HepG2 (cell line): ENCODE measurements around the gene PIGV. TPM values are rescaled to one million over a fixed set of nuclear protein-coding genes. Genes with fewer than 3 reads are reported as not detected.

ENCODE experiments used
- ATAC-seq: fragments of 200-7000 bp; cut with Tn5 transposase; 3 replicates; pipeline ENCODE4 v1.9.1; 2020; ENCODE audit warnings: mild to moderate bottlenecking, moderate library complexity
- BruUV-seq: library from RNA; stranded (reverse); fragments of 400-500 nt; replicated peaks from 2 replicates; lab custom pipeline; 2021; lab: Mats Ljungman, UMichigan
- CTCF ChIA-PET: fragments of 300-600 bp; formaldehyde crosslinking; extraction: SDS; loops from one replicate; lab custom pipeline; 2021; ENCODE audit warnings: low total read pairs, inconsistent platforms, low intra/inter-chr PET ratio; lab: Yijun Ruan, JAX
- POLR2A ChIA-PET: fragments of 350-600 bp; sonication (Branson Sonifier 250); formaldehyde crosslinking; loops from one replicate; lab custom pipeline; 2020; ENCODE audit warnings: antibody characterized with exemption, inconsistent platforms; lab: Yijun Ruan, JAX
- DNase-seq: peaks from one replicate; pipeline ENCODE4 v3.0.0-alpha.2; 2015; ENCODE audit warnings: low spot score
- FAIRE-seq: peaks from 3 replicates; lab custom pipeline; 2011; peaks lifted over from hg19 to GRCh38; lab: Jason Lieb, UNC
- H2AFZ ChIP-seq: one replicate; pipeline ENCODE4 v1.6.1; 2011; ENCODE audit warnings: low read length, inconsistent platforms
- H3K27ac ChIP-seq: fragments of 300-600 bp; 3 replicates; pipeline ENCODE4 v1.8.0; 2011; ENCODE audit warnings: mixed run types, mild to moderate bottlenecking, mixed read lengths, low read length, inconsistent platforms; ENCODE audit not compliant: insufficient read depth; ENCODE audit errors: extremely low read length
- H3K27me3 ChIP-seq, 2 experiments: fragments of 200-600 bp in 1 of 2; 2 replicates in 1 of 2; 3 replicates in 1 of 2; pipeline versions ENCODE4 v1.6.0 to v1.8.0; 2011; ENCODE audit warnings: low read length in 2 of 2, mild to moderate bottlenecking in 2 of 2, moderate library complexity in 2 of 2, inconsistent platforms in 1 of 2; ENCODE audit not compliant: insufficient read depth in 2 of 2, control insufficient read depth in 1 of 2
- H3K36me3 ChIP-seq, 2 experiments: fragments of 200-600 bp in 1 of 2; replicated peaks in 1 of 2; 2 replicates in 1 of 2; 3 replicates in 1 of 2; pipeline versions ENCODE4 v1.5.1 to v1.8.0; 2011; ENCODE audit warnings: low read length in 2 of 2, inconsistent platforms in 1 of 2; ENCODE audit not compliant: insufficient read depth in 2 of 2, control insufficient read depth in 1 of 2
- H3K4me1 ChIP-seq: 2 replicates; pipeline ENCODE4 v1.5.1; 2012; ENCODE audit warnings: low read length, inconsistent platforms; ENCODE audit not compliant: insufficient read depth
- H3K4me2 ChIP-seq: 2 replicates; pipeline ENCODE4 v1.6.0; 2011; ENCODE audit warnings: low read depth, low read length, inconsistent platforms
- H3K4me3 ChIP-seq, 3 experiments: fragments of 200-600 bp in 1 of 3; sonication (generic), shearing (Covaris generic) in 1 of 3; replicated peaks in 1 of 3; 2 replicates each; pipeline ENCODE4 v1.5.1; 2011 to 2016; ENCODE audit warnings: low read length in 3 of 3, inconsistent platforms in 2 of 3, low read depth in 2 of 3, mild to moderate bottlenecking in 2 of 3, control low read depth in 1 of 3, mixed read lengths in 1 of 3; ENCODE audit not compliant: insufficient read depth in 1 of 3
- H3K79me2 ChIP-seq: one replicate; pipeline ENCODE4 v1.6.1; 2011; ENCODE audit warnings: low read length, inconsistent platforms; ENCODE audit not compliant: insufficient read depth
- H3K9ac ChIP-seq: 2 replicates; pipeline ENCODE4 v1.6.0; 2011; ENCODE audit warnings: mild to moderate bottlenecking, low read depth, low read length, inconsistent platforms; ENCODE audit not compliant: insufficient read depth
- H3K9me3 ChIP-seq: 2 replicates; pipeline ENCODE4 v1.5.1; 2012; ENCODE audit warnings: mild to moderate bottlenecking, low read length
- H4K20me1 ChIP-seq: 2 replicates; pipeline ENCODE4 v1.6.0; 2011; ENCODE audit warnings: inconsistent platforms, mild to moderate bottlenecking, low read length, moderate library complexity; ENCODE audit not compliant: insufficient read depth
- AGO1 ChIP-seq: fragments of 200-400 bp; formaldehyde crosslinking; IDR thresholded peaks from 2 replicates; pipeline ENCODE4 v1.6.1; 2017; ENCODE audit warnings: mild to moderate bottlenecking, low read depth, low read length, moderate library complexity; ENCODE audit not compliant: poor library complexity, severe bottlenecking
- ATF1 ChIP-seq: IDR thresholded peaks from 2 replicates; pipeline ENCODE4 v1.6.1; 2016; ENCODE audit warnings: mild to moderate bottlenecking, control low read depth
- CCAR2 ChIP-seq: fragments of 200-400 bp; formaldehyde crosslinking; optimal IDR thresholded peaks from 2 replicates; pipeline ENCODE3; 2018; ENCODE audit warnings: low read depth, mild to moderate bottlenecking, low read length, moderate library complexity
- JARID2 ChIP-seq: sonication (generic); formaldehyde crosslinking; IDR thresholded peaks from 2 replicates; pipeline ENCODE4 v1.8.1; 2023; ENCODE audit warnings: missing genetic modification reagents, inconsistent platforms; ENCODE audit not compliant: insufficient replicate concordance
- NFAT5 ChIP-seq: sonication (generic); formaldehyde crosslinking; IDR thresholded peaks from 2 replicates; pipeline ENCODE4 v1.4.0; 2020; ENCODE audit warnings: missing genetic modification reagents
- NFKB2 ChIP-seq: sonication (generic); formaldehyde crosslinking; IDR thresholded peaks from 2 replicates; pipeline ENCODE4 v1.4.0; 2020; ENCODE audit warnings: missing genetic modification reagents, borderline replicate concordance
- PHF8 ChIP-seq: sonication (generic); formaldehyde crosslinking; IDR thresholded peaks from 2 replicates; pipeline ENCODE4 v1.5.0; 2020; ENCODE audit warnings: missing genetic modification reagents
- PLRG1 ChIP-seq: fragments of 450-650 bp; conservative IDR thresholded peaks from 2 replicates; pipeline ENCODE4 v1.6.1; 2016
- RBM22 ChIP-seq: fragments of 200-400 bp; formaldehyde crosslinking; optimal IDR thresholded peaks from 2 replicates; pipeline ENCODE3; 2017; ENCODE audit warnings: mild to moderate bottlenecking, low read length, moderate library complexity
- YEATS2 ChIP-seq: sonication (generic); formaldehyde crosslinking; IDR thresholded peaks from 2 replicates; pipeline ENCODE4 v1.4.0; 2020; ENCODE audit warnings: missing genetic modification reagents, borderline replicate concordance
- YY1 ChIP-seq: IDR thresholded peaks from 2 replicates; pipeline ENCODE4 v1.6.1; 2011; ENCODE audit warnings: low read length, low read depth, moderate library complexity, mild to moderate bottlenecking; ENCODE audit not compliant: insufficient read depth, insufficient replicate concordance
- ZBTB1 ChIP-seq: sonication (generic); formaldehyde crosslinking; IDR thresholded peaks from 2 replicates; pipeline ENCODE4 v1.4.0; 2020; ENCODE audit warnings: missing genetic modification reagents, borderline replicate concordance
- ZBTB26 ChIP-seq: IDR thresholded peaks from 2 replicates; pipeline ENCODE4 v1.6.1; 2016; ENCODE audit warnings: missing compliant biosample characterization, missing genetic modification reagents, borderline replicate concordance
- ZNF451 ChIP-seq: sonication (generic); formaldehyde crosslinking; IDR thresholded peaks from 2 replicates; pipeline ENCODE4 v1.5.0; 2020; ENCODE audit warnings: mild to moderate bottlenecking, missing genetic modification reagents
- ZNF550 ChIP-seq: sonication (generic); formaldehyde crosslinking; IDR thresholded peaks from 2 replicates; pipeline ENCODE4 v1.4.0; 2020; ENCODE audit warnings: mild to moderate bottlenecking, missing genetic modification reagents, borderline replicate concordance
- ZNF713 ChIP-seq: sonication (generic); formaldehyde crosslinking; IDR thresholded peaks from 2 replicates; pipeline ENCODE4 v1.4.0; 2020; ENCODE audit warnings: mild to moderate bottlenecking, missing genetic modification reagents
- WGBS: methylation state at CpG from one replicate; pipeline ENCODE4 v1.1.6; 2017; ENCODE audit warnings: low lambda C conversion rate; 5-methylcytosine and 5-hydroxymethylcytosine counted together
- in situ Hi-C: cut with HindIII; loops from 2 replicates; pipeline ENCODE4 v1.10.0; 2017; ENCODE audit warnings: low pct_unique_long_range_greater_than_20kb; ENCODE audit not compliant: extremely low pct_ligation_motif_present
- intact Hi-C: fragments of 100-400 bp; cut with micrococcal nuclease; formaldehyde crosslinking; loops from one replicate; pipeline ENCODE4 v1.10.0; 2022; ENCODE audit not compliant: unreplicated experiment
- polyA plus RNA-seq, 8 experiments: library from polyadenylated mRNA; depleted of rRNA in 3 of 8; stranded (reverse) in 7 of 8; unstranded in 1 of 8; fragments of >200 nt; fragmentation: Illumina TruSeq in 4 of 8; extraction: Trizol in 4 of 8; gene quantifications; 2 replicates each; pipeline versions ENCODE4 v1.2.1 to v1.2.3, GENCODE V29; 2011 to 2016; ENCODE audit warnings: low read depth in 4 of 8, missing spikeins in 1 of 8, mixed read lengths in 1 of 8; ENCODE audit not compliant: insufficient read depth in 1 of 8
- total RNA-seq, 5 experiments: library from RNA; depleted of rRNA; stranded (reverse); fragments of >200 nt; fragmentation: Illumina TruSeq; extraction: Trizol; gene quantifications; 2 replicates each; pipeline ENCODE4 v1.2.3, GENCODE V29; 2016; ENCODE audit warnings: low read depth in 1 of 5

Gene PIGV
- total and polyA plus RNA-seq, 2 of the 13 experiments (the other 11 are each of a cell fraction or from before 2014, with no cell fraction given), result 13.5 to 22.7 TPM

- intact Hi-C loops, result no loop called here
- Histone ChIP-seq H2AFZ (no peak overlapping the region), H3K27me3 (no peaks in the 10 kb centered on the region; a peak in 1 of 5 replicates), H3K79me2 (peaks cover 6% of the 10 kb centered on the region), H3K4me3 (no peak overlapping the region), H3K27ac (no peak overlapping the region), H3K9ac (no peak overlapping the region), H3K36me3 (peaks cover 0 to 14% of the 10 kb centered on the region in 2 experiments; a peak in 3 of 5 replicates), H3K9me3 (no peaks in the 10 kb centered on the region), H3K4me2 (no peak overlapping the region), H3K4me1 (peaks cover 32% of the 10 kb centered on the region), H4K20me1 (no peaks in the 10 kb centered on the region)
- WGBS, result 79% methylated on average over 5 of the region's 6 CpGs
- in situ Hi-C loops, result no loop called here
- BruUV-seq, result no TSS peak
- POLR2A ChIA-PET, result interaction anchor here (1.1 kb wide), 1 partner anchor 98 kb away, joined by 7 read pairs; no protein-coding TSS in a partner anchor
- no peak for ATAC-seq
- CTCF ChIA-PET, result interaction anchor here (3.2 kb wide), 1 partner anchor 188 kb away, joined by 44 read pairs; no protein-coding TSS in a partner anchor
- no peak for TF ChIP-seq YEATS2 (CRISPR knock-in tag)
- no peak for TF ChIP-seq ZNF550 (CRISPR knock-in tag)
- TF ChIP-seq PLRG1, result no peak
- TF ChIP-seq CCAR2, result no peak
- TF ChIP-seq ZNF713 (CRISPR knock-in tag), result no peak
- no peak for TF ChIP-seq JARID2 (CRISPR knock-in tag)
- TF ChIP-seq YY1, result no peak
- TF ChIP-seq ZBTB1 (CRISPR knock-in tag), result no peak
- no peak for TF ChIP-seq PHF8 (CRISPR knock-in tag)
- no peak for TF ChIP-seq ATF1 (CRISPR knock-in tag)
- no peak for TF ChIP-seq ZBTB26
- TF ChIP-seq NFAT5 (CRISPR knock-in tag), result no peak
- no peak for TF ChIP-seq ZNF451 (CRISPR knock-in tag)
- TF ChIP-seq NFKB2 (CRISPR knock-in tag), result no peak
- TF ChIP-seq AGO1, result no peak
- TF ChIP-seq RBM22, result no peak
- FAIRE-seq, result no peak
- DNase-seq, result no peak
Measured at GRCh38 chr1:26791148-26791547, 3.4 kb downstream of the PIGV start.
